Subcutaneous abdominal adipose tissue (tissue), 5 donors: ENCODE measurements around the gene PAX5.

Experiments used
- H3K27ac ChIP-seq: one replicate; pipeline ENCODE4 v1.7.0; 2013; ENCODE audit warnings: low read depth, mild to moderate bottlenecking, inconsistent platforms, low read length, moderate library complexity
- H3K27me3 ChIP-seq, 5 donors: one replicate each; pipeline ENCODE4 v1.7.0; 2013; ENCODE audit warnings: low read length in 5 of 5, inconsistent platforms in 1 of 5; ENCODE audit not compliant: control insufficient read depth in 5 of 5, insufficient read depth in 4 of 5
- H3K36me3 ChIP-seq, 5 donors: one replicate each; pipeline ENCODE4 v1.7.0; 2013; ENCODE audit warnings: low read length in 5 of 5; ENCODE audit not compliant: control insufficient read depth in 5 of 5, insufficient read depth in 5 of 5
- H3K4me1 ChIP-seq, 5 donors: one replicate each; pipeline ENCODE4 v1.7.0; 2013; ENCODE audit warnings: low read length in 5 of 5, mild to moderate bottlenecking in 3 of 5, moderate library complexity in 1 of 5; ENCODE audit not compliant: control insufficient read depth in 5 of 5, insufficient read depth in 5 of 5
- H3K4me3 ChIP-seq, 5 donors: one replicate each; pipeline ENCODE4 v1.7.0; 2013; ENCODE audit warnings: low read length in 5 of 5, low read depth in 1 of 5
- H3K9ac ChIP-seq, 5 donors: one replicate each; pipeline ENCODE4 v1.7.0; 2013; ENCODE audit warnings: low read length in 5 of 5, mild to moderate bottlenecking in 4 of 5, moderate library complexity in 3 of 5
- H3K9me3 ChIP-seq, 5 donors: one replicate each; pipeline ENCODE4 v1.7.0; 2013; ENCODE audit warnings: low read length in 5 of 5; ENCODE audit not compliant: control insufficient read depth in 5 of 5
- donor health status: healthy.
- donor health status: healthy.
- donor health status: healthy.
- donor health status: healthy.
- donor health status: healthy.

PAX5 gene

GRCh38 chr9:37004424-37004935 is 29.6 kb downstream of the PAX5 start:
- Histone ChIP-seq H3K9ac (no peak overlapping the region), H3K36me3 (no peaks in the 10 kb centered on the region), H3K4me1 (no peaks in the 10 kb centered on the region), H3K27ac (no peak overlapping the region), H3K4me3 (no peak overlapping the region), H3K9me3 (no peaks in the 10 kb centered on the region), H3K27me3 (peaks cover 23 to 56% (median 42%) of the 10 kb centered on the region in 5 donors)

GRCh38 chr9:37002413-37003217 is 31.5 kb downstream of the PAX5 start:
- H3K4me3 ChIP-seq: no peak overlapping the region
- H3K9me3 ChIP-seq: no peaks in the 10 kb centered on the region
- no peak overlapping the region for H3K9ac ChIP-seq
- peaks cover 29 to 55% (median 48%) of the 10 kb centered on the region in 5 donors for H3K27me3 ChIP-seq
- H3K36me3 ChIP-seq: no peaks in the 10 kb centered on the region
- no peak overlapping the region for H3K27ac ChIP-seq
- no peaks in the 10 kb centered on the region for H3K4me1 ChIP-seq

GRCh38 chr9:37002036-37002412 is 32.0 kb downstream of the PAX5 start:
- H3K27me3 ChIP-seq: peaks cover 28 to 55% (median 48%) of the 10 kb centered on the region in 5 donors
- H3K9ac ChIP-seq: no peak overlapping the region
- no peaks in the 10 kb centered on the region for H3K9me3 ChIP-seq
- H3K27ac ChIP-seq: no peak overlapping the region
- H3K36me3 ChIP-seq: no peaks in the 10 kb centered on the region
- no peaks in the 10 kb centered on the region for H3K4me1 ChIP-seq
- H3K4me3 ChIP-seq: no peak overlapping the region

DNA sequence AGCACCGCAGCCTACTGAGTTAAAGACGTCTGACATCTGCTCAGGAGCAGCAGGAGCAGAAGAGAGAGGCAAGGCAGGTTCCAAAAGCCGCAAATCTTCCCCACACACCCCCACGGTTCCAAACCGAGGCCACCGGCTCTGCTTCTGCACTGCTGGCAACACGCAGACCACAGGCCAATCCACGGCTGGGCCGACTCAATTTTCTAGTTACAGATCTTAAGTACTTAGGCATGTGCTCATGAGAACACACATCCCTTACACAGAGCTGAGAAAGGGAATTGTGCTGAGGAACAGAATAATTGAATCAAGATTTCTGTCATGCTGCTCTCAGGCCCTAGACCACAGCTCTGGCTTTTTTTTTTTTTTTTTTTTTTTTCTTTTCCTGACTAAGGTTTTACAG is 32.6 kb downstream of the PAX5 start:
- H3K4me3 ChIP-seq: no peak overlapping the region

GRCh38 chr9:36999728-37000333 is 34.2 kb downstream of the PAX5 start:
- no peak overlapping the region for H3K4me3 ChIP-seq
- no peak overlapping the region for H3K27ac ChIP-seq
- no peaks in the 10 kb centered on the region for H3K9me3 ChIP-seq
- H3K27me3 ChIP-seq: peaks cover 22 to 55% (median 44%) of the 10 kb centered on the region in 5 donors
- H3K4me1 ChIP-seq: peaks cover 0 to 6% (median 3%) of the 10 kb centered on the region in 5 donors
- no peaks in the 10 kb centered on the region for H3K36me3 ChIP-seq
- H3K9ac ChIP-seq: no peak overlapping the region

More for the DNA sequence above, 32.6 kb downstream of the PAX5 start:
- Histone ChIP-seq H3K27me3 (peaks cover 22 to 53% (median 45%) of the 10 kb centered on the region in 5 donors), H3K9ac (no peak overlapping the region), H3K27ac (no peak overlapping the region), H3K36me3 (no peaks in the 10 kb centered on the region), H3K4me1 (no peaks in the 10 kb centered on the region), H3K9me3 (no peaks in the 10 kb centered on the region)

- no peak overlapping the region for H3K4me3 ChIP-seq
- no peak overlapping the region for H3K27ac ChIP-seq
- no peaks in the 10 kb centered on the region for H3K36me3 ChIP-seq
- H3K4me1 ChIP-seq: peaks cover 0 to 6% (median 3%) of the 10 kb centered on the region in 5 donors
- no peaks in the 10 kb centered on the region for H3K9me3 ChIP-seq
- H3K27me3 ChIP-seq: peaks cover 26 to 46% (median 37%) of the 10 kb centered on the region in 5 donors
- H3K9ac ChIP-seq: no peak overlapping the region
Measured at GRCh38 chr9:36997414-36997813, 36.7 kb downstream of the PAX5 start.

- Histone ChIP-seq H3K27ac (no peak overlapping the region), H3K27me3 (peaks cover 25 to 39% (median 30%) of the 10 kb centered on the region in 5 donors), H3K36me3 (no peaks in the 10 kb centered on the region), H3K9me3 (peaks cover under 1 to 1% (median under 1%) of the 10 kb centered on the region in 5 donors), H3K4me3 (no peak overlapping the region), H3K9ac (no peak overlapping the region), H3K4me1 (peaks cover 0 to 6% (median 3%) of the 10 kb centered on the region in 5 donors)
Measured at GRCh38 chr9:36996706-36997086, 37.4 kb downstream of the PAX5 start.

DNA sequence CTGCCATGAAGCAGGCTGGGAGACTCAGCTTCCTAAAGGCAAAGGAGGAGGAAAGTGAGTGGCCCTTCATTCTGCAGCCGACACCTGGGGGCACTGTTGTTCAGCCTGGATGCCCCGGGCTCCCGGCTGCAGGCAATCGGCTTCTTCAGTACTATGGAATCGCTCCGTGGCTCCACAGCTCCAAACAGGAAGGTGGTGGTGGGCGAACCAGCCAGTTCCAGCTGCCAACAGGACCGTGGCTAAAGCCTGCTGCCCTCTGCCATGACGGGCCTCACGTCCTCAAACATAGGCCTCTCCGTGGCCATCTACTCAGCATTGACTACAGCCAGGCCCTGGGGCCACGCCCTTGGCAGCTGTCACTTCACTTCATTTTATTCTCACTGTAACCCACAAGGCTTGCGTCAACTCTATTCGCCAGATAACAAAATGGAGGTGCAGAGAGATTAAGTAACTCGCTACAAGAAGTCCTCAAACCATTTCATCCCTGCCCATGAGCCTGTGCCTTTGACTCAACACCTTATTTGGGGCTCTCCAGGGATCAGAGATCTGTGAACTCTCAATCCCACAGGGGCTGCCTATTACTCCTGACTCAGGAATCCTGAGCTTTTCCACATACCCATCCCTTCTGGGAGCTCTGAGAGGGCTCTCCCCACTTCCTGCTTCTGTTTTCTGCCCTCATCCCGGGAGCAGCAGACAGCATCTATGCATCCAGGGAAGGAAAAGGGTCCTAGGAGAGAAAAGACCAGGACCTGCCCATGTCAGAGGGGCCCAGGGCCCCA is 38.0 kb downstream of the PAX5 start:
- Histone ChIP-seq H3K9me3 (peaks cover 6 to 7% (median 7%) of the 10 kb centered on the region in 5 donors), H3K27me3 (peaks cover 21 to 40% (median 31%) of the 10 kb centered on the region in 5 donors), H3K4me3 (peak overlapping the region in 3 of 5 donors; percentile 41 to 57 (median 50)), H3K27ac (no peak overlapping the region), H3K36me3 (no peaks in the 10 kb centered on the region), H3K9ac (no peak overlapping the region), H3K4me1 (peaks cover 0 to 6% (median 3%) of the 10 kb centered on the region in 5 donors)

DNA sequence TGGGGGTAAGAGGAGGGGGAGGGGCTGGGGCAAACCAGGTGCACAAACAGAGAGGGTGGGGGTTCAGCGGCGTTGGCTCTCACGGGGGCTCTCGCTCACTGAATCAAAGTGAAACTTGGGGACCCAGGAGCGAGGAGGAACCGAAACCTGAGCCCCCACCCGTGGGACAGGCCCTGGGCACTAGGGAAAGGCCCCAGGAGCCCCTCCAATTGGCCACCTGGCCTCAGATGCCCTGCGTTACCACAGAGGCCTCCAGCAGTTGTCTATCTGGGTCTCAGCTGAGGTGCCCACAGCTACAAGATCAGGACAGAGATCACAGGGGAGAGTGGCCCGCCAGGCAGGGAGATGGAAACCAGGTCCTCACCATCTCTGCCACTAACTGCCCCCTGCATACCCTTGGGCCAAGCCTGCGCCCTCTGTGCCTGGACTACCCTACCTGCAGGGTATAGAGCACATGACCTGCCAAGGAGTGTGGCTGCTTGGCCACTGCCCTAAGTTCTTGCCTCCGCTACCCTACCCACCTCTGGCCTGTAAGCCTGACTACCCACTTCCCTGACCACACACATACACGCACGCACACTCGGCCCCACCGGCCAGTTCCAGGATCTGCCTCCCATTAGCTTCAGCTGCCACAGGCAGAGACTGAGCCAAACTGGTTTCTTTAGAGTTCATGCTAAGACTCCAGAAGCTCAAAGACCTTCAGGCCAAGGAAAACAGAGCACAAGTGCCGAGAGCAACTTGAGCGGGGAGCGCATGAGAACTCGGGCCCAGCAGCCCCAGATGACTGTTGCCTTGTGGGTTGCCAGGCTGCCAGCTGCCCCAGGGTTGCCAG is 39.9 kb downstream of the PAX5 start:
- no peaks in the 10 kb centered on the region for H3K36me3 ChIP-seq
- no peak overlapping the region for H3K27ac ChIP-seq
- peaks cover 11 to 23% (median 18%) of the 10 kb centered on the region in 5 donors for H3K9me3 ChIP-seq
- H3K4me3 ChIP-seq: no peak overlapping the region
- H3K27me3 ChIP-seq: peaks cover 22 to 37% (median 26%) of the 10 kb centered on the region in 5 donors
- peaks cover 0 to 6% (median 3%) of the 10 kb centered on the region in 5 donors for H3K4me1 ChIP-seq
- H3K9ac ChIP-seq: no peak overlapping the region
